Activated CD4-positive, alpha-beta T cell treated with anti-CD3 and anti-CD28 coated beads, Interleukin-2, amount 50 U/mL, for 48 hours (primary cell): Measurements from ENCODE around the gene RPAP3.
"Not testable (repeated sequence)": the region's sequence is repeated elsewhere in the genome, so short reads cannot be mapped to it uniquely, and the experiment has no call there.

ENCODE experiments used
- DNase-seq, 2 experiments: peaks; one replicate each; pipeline ENCODE4 v3.0.0-alpha.2; 2020

RPAP3 gene

GRCh38 chr12:47717443-47718193 is 11.8 kb upstream of the RPAP3 start:
- peak; percentile 47 to 61 for DNase-seq

- no peak for DNase-seq
These were observed 11.2 kb upstream of the RPAP3 start for GRCh38 chr12:47717046-47717442.

- DNase-seq, result no peak
These were observed 10.2 kb upstream of the RPAP3 start for GRCh38 chr12:47715877-47716548.

GRCh38 chr12:47715393-47715876 is 9.6 kb upstream of the RPAP3 start:
- peak; percentile 78 to 84 for DNase-seq

- DNase-seq, result no peak
These were observed 9.1 kb upstream of the RPAP3 start for GRCh38 chr12:47714826-47715386.

- no peak for DNase-seq
These were observed 6.3 kb upstream of the RPAP3 start for GRCh38 chr12:47712171-47712570.

- DNase-seq, result no peak
These were observed 5.6 kb upstream of the RPAP3 start for GRCh38 chr12:47711448-47711847.

- DNase-seq, result no peak
These were observed 4.4 kb upstream of the RPAP3 start for GRCh38 chr12:47710278-47710677.

- no peak for DNase-seq
These were observed 3.8 kb upstream of the RPAP3 start for GRCh38 chr12:47709671-47710070.

GRCh38 chr12:47709237-47709636 is 3.4 kb upstream of the RPAP3 start:
- no peak for DNase-seq

GRCh38 chr12:47707905-47708543 is 2.2 kb upstream of the RPAP3 start:
- no peak for DNase-seq

- no peak for DNase-seq
These were observed 1.5 kb upstream of the RPAP3 start for GRCh38 chr12:47707355-47707754.

GRCh38 chr12:47705229-47705565 is 633 bp downstream of the RPAP3 start:
- DNase-seq, result no peak

- no peak for DNase-seq
These were observed 1.1 kb downstream of the RPAP3 start for GRCh38 chr12:47704719-47705118.

GRCh38 chr12:47700263-47700662 is 5.6 kb downstream of the RPAP3 start:
- no peak for DNase-seq

- no peak for DNase-seq
These were observed 7.2 kb downstream of the RPAP3 start for GRCh38 chr12:47698631-47699030.

- DNase-seq, result no peak
These were observed 7.8 kb downstream of the RPAP3 start for GRCh38 chr12:47698055-47698454.

- no peak for DNase-seq
These were observed 16.6 kb downstream of the RPAP3 start for GRCh38 chr12:47689215-47689614.

- DNase-seq, result no peak
These were observed 18.2 kb downstream of the RPAP3 start for GRCh38 chr12:47687636-47688035.

- DNase-seq, result no peak
These were observed 19.1 kb downstream of the RPAP3 start for GRCh38 chr12:47686645-47687240.

GRCh38 chr12:47679785-47680184 is 26.0 kb downstream of the RPAP3 start:
- DNase-seq, result no peak

GRCh38 chr12:47672068-47672467 is 33.8 kb downstream of the RPAP3 start:
- DNase-seq, result no peak

- not testable (repeated sequence) for DNase-seq
These were observed 37.9 kb downstream of the RPAP3 start for GRCh38 chr12:47667935-47668334.
